HK-2 (cell line): ENCODE measurements around the gene KIAA1671.

ENCODE experiments used
- DNase-seq: peaks from one replicate; pipeline ENCODE4 v3.0.0-alpha.2; 2018; ENCODE audit not compliant: unreplicated experiment

Gene KIAA1671

DNA sequence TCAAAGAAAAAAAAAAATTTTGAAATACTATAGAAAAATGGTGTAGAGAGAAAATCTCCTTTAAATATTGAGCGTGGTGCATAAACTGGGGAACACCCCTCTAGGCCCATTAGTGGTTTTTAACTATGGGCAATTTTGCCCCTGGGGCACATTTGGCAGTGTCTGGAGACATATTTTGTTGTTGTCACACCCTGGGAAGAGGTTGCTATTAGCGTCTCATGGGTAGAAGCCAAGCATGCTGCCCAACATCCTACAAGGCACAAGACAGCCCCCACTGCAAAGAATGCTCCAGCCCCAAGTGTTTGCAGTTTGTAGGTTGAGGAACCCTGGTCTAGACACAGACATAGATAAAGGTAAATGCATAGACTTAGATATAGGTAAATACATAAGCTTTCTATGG is 92.6 kb downstream of the KIAA1671 start:
- no peak for DNase-seq

DNA sequence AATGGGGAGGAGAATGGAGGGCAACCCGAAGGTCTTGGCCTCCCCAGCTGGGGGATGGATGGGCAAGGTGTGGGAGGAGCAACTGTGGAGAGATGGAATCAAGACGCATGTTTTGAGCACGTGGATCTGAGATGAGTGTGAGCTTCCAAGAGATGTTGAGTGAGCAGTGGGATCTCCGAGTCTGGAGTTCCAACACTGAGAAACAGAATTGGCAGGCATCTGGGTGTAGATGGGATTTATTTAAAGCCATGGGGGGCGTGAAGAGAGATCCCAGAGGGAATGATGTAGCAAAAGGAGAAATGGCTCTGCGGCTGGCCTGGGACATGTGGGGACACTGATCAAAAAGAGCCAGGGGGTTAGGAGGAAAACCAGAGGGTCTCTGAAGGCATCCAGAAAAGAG is 95.6 kb downstream of the KIAA1671 start:
- no peak for DNase-seq

GRCh38 chr22:25048659-25049647 is 96.4 kb downstream of the KIAA1671 start:
- DNase-seq = peak; percentile 63

GRCh38 chr22:25049770-25050169 is 97.3 kb downstream of the KIAA1671 start:
- DNase-seq = no peak

DNA sequence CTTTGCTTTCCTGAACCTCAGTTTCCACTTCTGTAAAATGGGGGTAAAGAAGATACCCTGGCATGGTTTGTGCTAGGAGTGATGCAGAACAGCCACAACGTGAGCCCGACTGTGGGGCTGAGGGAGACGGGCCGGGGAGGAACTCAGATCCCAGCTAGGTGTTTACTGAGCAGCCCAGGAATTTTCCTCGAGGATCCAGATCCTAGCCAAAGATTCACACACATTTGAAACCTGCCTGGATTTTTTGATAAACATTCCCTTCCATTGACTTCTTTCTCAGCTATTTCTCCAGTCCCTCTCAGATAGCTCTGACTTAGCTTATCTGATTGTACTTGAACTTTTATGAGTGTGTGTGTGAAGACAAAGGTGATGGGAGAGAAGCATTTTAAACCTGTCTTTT is 98.0 kb downstream of the KIAA1671 start:
- no peak for DNase-seq

DNA sequence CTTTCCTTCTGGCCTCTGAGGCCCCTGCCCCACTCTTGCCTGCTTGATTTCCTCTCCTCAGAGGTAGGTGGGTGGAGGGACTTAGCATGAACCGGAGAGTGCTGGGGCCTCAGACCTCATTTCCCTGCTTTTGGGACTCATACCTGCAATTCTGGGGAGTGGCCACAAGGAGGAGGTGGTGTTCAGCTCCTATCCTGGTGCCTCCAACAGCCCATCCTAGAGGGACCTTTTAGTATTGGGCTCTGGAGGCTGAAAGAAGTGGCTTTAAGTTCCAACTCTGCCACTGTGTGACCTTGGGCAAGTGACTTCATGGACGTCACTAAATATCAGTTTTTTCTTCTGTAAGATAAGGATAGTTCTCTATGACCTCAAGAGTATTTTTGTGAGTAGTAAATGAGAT is 98.6 kb downstream of the KIAA1671 start:
- no peak for DNase-seq

- no peak for DNase-seq
Measured at GRCh38 chr22:25051983-25052710, 99.6 kb downstream of the KIAA1671 start.

- DNase-seq = no peak
Measured at GRCh38 chr22:25053153-25053805, 100.8 kb downstream of the KIAA1671 start.

GRCh38 chr22:25054943-25055511 is 102.5 kb downstream of the KIAA1671 start:
- no peak for DNase-seq

DNA sequence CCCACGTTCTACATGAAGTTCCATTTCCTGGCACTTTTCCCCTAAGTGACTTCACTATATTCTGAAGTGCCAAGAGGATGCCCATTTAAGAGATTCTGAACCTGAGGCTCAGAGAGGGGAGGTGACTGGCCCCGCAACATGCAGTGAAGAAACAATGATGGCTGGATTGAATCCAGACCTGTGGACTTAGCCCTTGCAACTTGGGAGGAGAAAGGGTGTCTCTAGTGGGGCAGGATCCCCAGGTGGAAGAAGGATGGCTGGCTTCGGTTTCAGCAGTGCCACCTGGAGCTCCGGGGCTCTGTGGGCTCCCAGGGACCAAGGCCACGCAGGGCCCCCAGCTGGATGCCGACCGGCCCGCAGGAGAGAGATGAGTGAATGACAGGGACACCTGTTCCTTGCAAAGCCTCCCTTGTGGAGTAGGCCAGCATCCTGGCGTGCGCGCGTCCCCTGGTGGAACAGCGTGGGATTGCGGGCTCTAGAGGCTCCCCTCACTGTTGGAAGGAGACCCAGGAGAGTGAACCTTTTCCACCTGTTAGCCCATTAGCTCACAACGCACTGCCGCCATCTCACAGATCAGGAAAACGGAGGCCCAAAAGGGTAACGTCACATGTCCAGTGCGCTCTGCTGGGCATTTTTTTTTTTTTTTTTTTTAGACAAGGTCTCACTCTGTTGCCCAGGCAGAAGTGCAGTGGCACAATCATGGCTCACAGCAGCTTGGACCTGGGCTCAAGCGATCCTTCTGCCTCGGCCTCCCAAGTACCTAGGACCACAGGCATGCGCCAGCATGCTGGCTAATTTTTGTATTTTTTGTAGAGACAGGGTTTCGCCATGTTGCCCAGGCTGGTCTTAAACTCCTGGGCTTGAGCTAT is 104.7 kb downstream of the KIAA1671 start:
- DNase-seq = peak; percentile 66

DNA sequence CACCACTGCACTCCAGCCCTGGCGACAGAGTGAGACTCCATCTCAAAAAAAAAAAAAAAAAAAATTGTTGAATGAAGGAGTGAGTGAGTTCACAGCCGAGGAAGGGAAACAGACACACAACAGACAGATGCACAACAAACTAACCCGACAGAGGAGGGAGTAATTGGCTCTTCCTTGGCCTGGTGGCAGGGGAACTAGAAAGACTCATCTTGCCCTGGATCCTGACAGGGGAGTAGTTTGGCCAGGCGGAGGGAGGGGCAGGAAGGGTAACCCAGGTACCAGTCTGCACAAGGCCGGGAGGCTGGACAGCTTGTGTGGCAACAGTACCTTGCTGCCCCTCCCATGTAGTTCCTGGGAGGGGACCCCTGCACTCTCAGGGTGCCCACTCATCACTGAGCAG is 106.9 kb downstream of the KIAA1671 start:
- DNase-seq = no peak

DNA sequence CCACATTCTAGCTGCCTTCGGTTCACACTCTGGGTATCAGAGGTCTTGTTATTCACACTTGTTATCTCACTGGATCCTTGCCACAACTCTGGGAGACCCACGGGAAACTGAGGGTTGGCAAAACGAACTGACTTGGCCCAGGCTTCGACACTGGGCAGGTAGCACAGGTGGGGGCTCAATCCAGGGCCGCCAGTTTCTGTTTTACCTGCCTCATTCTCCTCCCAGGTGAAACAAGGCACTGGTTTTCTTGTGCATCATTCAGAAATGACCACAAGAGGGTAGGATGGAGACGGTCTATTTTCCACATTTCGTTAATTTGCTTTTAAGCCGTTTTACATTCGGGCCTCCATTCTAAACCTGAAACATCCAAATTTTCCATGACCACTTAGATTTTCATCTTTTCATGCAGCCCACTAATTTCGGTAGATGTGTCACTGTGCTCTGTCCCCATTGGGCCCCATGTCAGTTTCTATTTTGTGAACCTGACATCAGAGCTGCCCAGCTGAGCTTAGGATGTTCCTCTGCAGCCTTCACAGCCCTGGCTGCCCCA is 108.1 kb downstream of the KIAA1671 start:
- DNase-seq = no peak

DNA sequence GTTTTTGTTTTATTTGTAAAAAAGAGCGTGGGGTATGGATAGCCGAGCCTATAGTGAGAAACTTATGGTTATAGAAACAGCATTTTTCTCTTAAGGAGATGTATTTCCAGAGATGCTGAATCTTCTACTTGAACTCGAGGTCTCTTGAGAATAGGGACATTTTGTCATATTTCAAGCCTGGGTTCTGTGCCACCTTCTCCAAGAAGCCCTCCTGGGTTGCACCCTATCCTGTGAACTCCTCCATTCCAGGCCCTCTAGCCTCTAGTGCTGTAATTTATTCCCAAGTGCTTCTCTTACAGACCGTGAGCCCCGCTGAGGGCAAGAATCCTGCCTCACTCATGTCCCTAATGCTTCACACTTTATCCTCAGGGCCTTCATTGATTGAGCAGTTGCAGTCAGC is 108.6 kb downstream of the KIAA1671 start:
- no peak for DNase-seq

DNA sequence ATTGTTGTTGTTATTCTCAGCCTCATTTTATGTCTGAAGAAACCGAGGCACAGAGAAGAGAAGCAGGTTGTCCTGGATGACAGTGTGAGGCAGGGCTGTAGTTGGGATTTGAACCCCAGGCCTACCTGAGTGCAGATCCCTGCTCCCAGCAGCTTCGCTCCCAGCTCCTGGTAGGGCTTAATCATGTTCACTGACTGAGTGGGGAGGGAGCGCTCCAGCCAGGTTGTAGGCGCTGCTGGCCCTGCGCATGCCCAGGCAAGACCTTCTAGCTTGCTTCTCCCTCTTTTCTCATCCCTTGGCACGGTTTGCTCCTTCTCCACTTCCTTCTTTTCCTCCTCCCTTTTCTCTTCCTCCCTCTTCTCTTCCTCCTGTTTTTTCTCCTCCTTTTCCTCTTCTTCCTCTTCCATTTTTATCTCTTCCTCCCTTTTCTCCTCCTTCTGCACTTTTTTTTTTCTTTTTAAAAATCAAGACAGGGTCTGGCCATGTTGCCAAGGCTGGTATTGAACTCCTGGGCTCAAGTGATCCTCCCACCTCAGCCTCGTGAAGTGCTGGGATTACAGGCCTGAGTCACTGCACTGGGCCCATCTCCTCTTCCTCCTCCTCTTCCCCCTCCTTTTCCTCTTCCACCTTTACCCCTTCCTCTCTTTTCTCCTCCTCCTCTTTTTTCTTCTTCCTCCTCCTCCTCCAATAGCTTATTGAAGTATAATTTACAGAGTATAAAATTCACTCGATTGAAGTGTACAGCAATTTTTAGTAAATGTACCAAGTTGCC is 109.3 kb downstream of the KIAA1671 start:
- no peak for DNase-seq

GRCh38 chr22:25062386-25063085 is 110.0 kb downstream of the KIAA1671 start:
- no peak for DNase-seq

- DNase-seq = no peak
Measured at GRCh38 chr22:25064894-25065560, 112.5 kb downstream of the KIAA1671 start.

DNA sequence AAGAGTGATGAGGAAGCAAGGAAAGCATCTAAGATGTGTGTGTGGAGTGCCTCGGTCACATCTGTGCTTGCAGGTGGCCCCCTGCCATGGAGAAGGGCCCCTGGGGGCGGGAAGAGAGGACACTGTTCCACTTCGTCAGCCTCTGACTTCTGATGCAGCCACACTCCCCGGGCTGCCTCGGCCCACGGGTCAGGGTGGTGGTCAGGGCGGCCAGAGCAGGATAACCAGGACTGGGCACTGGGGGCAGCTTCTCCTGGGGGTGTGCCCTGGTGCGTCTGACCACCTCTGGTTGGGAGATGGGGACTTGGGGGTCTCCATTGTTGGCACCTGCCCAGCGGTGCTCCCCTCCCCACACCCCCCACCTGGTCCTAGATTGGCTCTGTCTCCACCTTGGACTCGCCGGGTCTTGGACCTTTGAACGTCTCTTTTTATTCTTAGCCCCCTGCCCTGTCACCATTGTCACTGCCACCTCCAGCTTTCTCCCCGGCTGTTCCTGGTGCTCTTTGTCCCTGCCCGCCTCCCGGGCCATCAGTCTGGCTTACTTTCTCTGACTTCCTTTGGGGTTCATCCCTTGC is 114.4 kb downstream of the KIAA1671 start:
- no peak for DNase-seq

DNA sequence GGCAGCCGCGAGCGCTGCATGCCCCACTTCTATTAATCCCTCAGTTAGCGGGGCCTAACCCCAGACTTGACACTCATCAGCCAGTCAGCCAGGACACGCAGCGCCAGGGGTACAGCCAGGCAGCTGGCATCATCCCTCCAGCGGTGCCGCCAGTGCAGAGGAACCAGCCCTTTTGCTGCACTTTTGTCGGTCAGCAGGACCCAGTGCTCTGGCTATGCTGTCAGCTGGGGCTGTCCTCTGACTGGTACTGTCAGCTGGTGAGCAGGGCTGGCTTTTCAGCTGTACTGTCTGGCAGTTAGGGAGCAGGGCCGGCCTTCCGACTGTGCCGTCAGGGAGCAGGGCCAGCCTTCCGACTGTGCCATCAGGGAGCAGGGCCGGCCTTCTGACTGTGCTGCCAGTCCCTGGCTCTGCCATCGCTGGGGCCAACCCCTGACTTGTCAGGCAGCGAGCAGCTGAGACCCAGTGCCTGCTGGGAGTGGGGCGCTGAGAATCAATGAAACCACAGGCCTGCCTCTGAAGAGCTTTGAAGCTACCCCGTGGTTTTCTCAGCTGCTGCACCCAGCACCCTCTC is 115.4 kb downstream of the KIAA1671 start:
- no peak for DNase-seq
